HFF-Myc (cell line): ENCODE measurements around the gene WNT11.
A peak's percentile ranks its signal among the peaks of the same experiment; 100 is the strongest.

Experiments used
- DNase-seq: peaks from one replicate; pipeline ENCODE4 v3.0.0-alpha.2; 2011; ENCODE audit warnings: low read depth; ENCODE audit errors: extremely low read depth
- H3K4me3 ChIP-seq: replicated peaks from 2 replicates; pipeline ENCODE4 v1.5.1; 2011; ENCODE audit warnings: low read depth, mild to moderate bottlenecking, control low read depth, low read length
- CTCF ChIP-seq: IDR thresholded peaks from 2 replicates; pipeline ENCODE4 v1.5.1; 2012; ENCODE audit warnings: mild to moderate bottlenecking, low read depth, low read length, control low read depth; ENCODE audit errors: missing control alignments

Gene WNT11

DNA sequence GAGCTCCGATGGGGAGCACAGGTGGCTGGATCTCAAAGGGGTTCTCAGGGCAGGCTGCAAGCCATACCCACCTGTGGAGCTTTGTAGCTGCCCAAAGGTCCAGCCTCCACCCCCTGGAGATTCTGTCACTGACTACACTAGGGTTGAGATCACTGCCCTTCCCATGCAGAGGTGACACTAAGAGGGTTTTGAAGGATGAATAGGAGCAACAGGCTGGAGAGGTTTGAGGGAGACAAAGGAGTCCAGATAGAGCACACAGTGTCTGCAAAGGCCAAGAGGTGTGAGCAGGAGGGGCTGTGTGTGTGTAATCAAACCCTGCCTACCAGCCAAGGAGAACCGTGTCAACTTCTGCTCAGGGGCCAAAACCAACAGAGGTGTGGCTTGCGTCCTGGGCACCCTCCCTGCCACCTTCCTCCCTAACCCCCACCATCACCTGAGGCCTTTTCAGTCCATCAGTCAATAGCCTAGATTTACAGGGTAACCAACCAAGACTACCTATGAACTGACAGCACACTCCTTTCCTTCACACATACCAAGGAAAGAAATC lies 43.0 kb upstream of the WNT11 start:
- TF ChIP-seq CTCF: no peak
- H3K4me3 ChIP-seq: no peak overlapping the region
- no peak for DNase-seq

DNA sequence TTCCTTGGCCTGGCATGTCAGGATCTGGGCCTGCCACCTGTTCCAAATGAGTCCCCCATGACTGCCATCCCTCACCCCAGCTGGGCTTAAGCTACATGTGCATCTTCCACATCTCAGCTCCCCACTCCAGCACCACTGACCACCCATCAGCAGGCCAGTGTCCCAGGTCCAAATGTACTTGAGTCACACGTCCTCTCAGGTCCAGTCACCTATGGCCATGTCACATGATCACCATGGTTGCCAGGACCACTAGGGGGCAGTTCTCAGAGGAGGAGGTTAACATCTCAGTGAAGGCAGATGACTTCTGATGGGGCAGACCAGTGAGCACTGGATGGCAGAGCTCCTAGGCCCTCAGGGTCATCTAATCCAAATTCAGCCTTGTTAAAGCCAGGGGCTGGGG lies 41.9 kb upstream of the WNT11 start:
- no peak overlapping the region for H3K4me3 ChIP-seq
- DNase-seq: no peak
- TF ChIP-seq CTCF: peak; percentile 39

DNA sequence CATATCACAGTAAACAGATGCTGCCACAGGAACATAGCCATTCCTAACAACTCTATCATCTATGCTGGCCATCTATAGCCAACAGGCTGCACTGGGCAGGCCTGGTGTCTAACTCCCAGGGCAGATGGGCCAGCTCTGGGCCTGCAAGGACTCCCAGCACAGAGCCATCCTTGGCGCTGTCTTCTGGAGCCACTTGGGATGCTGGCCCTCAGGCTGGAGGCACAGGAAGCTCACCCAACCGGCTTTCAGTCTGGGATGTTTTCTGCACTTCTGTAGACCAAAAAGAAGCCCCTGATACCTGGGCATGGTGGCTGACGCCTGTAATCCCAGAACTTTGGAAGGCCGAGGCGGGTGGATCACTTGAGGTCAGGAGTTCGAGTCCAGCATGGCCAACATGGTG lies 40.8 kb upstream of the WNT11 start:
- TF ChIP-seq CTCF: no peak
- DNase-seq: no peak
- H3K4me3 ChIP-seq: no peak overlapping the region

DNA sequence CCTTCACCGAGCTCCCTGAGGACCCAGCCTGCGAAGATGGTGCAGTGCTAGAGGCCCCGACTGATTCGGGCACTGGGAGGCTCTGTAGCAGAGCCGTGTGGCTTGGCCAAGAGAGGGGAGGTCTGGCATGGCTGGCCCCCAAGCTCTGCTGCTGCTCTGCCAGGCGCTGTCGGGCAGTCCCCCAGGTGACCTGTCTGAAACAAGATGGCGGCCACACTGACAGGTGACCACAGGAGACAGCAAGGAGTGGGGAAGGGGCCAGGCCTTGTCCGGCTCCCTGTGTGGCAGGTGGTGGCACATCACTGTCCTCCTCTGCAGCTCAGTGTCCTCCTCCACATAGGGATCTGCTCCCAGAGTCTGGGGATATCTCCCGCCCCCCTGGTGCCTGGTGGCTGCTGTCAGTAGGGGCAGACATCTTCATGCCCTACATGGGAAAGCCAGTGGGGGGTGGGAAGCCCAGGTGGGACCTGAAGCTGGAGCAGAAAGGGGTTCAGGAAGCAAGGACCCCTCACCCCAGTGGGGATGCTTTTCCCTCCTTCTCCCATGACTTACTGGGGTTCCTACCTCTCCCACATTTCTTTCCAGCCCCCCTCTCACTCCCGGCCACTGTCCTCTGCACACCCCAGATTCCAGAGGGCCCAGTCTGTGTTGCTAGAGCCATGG lies 40.1 kb upstream of the WNT11 start:
- TF ChIP-seq CTCF: no peak

GRCh38 chr11:76245720-76246119 lies 39.4 kb upstream of the WNT11 start:
- H3K4me3 ChIP-seq: no peak overlapping the region
- no peak for TF ChIP-seq CTCF
- no peak for DNase-seq

More for the DNA sequence above, 40.1 kb upstream of the WNT11 start:
- DNase-seq: no peak
- H3K4me3 ChIP-seq: no peak overlapping the region

DNA sequence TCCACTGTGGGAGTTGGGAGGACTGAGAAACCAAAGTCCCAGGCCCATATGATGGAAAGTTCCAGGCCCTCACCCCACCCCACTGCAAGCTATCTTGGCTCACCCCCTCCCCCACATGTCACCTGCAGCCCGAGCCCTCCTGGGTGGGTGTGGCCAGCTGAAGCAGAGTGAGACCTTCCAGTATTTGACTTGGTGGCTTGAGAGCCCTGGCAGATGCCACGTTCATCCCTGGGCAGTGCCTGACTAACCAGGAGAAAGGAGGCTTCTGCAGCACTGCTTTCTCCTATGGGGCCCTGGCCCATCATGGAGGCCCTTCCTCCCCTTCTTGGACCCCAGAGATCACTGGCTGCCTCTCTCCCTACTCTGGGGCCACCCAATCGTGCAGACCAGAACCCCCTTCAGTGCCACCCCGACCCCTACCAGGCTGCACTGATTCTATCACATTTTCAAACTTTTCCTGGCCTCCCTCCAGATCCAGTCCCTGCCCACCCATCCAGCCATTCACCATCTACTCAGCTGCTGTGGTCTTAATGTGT lies 38.1 kb upstream of the WNT11 start:
- DNase-seq: no peak
- TF ChIP-seq CTCF: no peak
- H3K4me3 ChIP-seq: no peak overlapping the region
